OCI-LY7 (cell line): ENCODE results near the gene PARP2. TPM values are rescaled to one million over a fixed set of nuclear protein-coding genes. Genes with fewer than 3 reads are reported as not detected.

Experiments used
- BruUV-seq: library from RNA; stranded (reverse); fragments of 400-500 nt; replicated peaks from 2 replicates; lab custom pipeline; 2021; lab: Mats Ljungman, UMichigan
- CTCF ChIA-PET: fragments of 300-600 bp; sonication (Branson Sonifier 250); formaldehyde crosslinking; loops from one replicate; lab custom pipeline; 2022; ENCODE audit warnings: antibody characterized with exemption; ENCODE audit not compliant: unreplicated experiment; lab: Charles Lee
- POLR2A ChIA-PET: fragments of 300-600 bp; sonication (Branson Sonifier 250); formaldehyde crosslinking; loops from one replicate; lab custom pipeline; 2022; ENCODE audit warnings: antibody characterized with exemption; lab: Charles Lee
- DNase-seq: peaks from one replicate; pipeline ENCODE4 v3.0.0-alpha.2; 2015; ENCODE audit warnings: low spot score
- H2AFZ ChIP-seq: fragments of 200-600 bp; sonication (generic), shearing (Covaris generic); 2 replicates; pipeline ENCODE4 v1.6.1; 2014; ENCODE audit warnings: mild to moderate bottlenecking, antibody characterized with exemption, low read length, moderate library complexity
- H3K27ac ChIP-seq: fragments of 200-600 bp; sonication (generic); 2 replicates; pipeline ENCODE4 v1.5.1; 2014; ENCODE audit warnings: mixed run types, low read depth, mild to moderate bottlenecking, moderate library complexity, low read length, inconsistent platforms; ENCODE audit not compliant: poor library complexity, severe bottlenecking
- H3K36me3 ChIP-seq: fragments of 200-600 bp; sonication (generic); 2 replicates; pipeline ENCODE4 v1.6.1; 2014; ENCODE audit warnings: mild to moderate bottlenecking, antibody characterized with exemption, low read length, moderate library complexity, mixed read lengths; ENCODE audit not compliant: insufficient read depth
- H3K4me1 ChIP-seq: fragments of 200-600 bp; sonication (generic); 2 replicates; pipeline ENCODE4 v1.5.1; 2014; ENCODE audit warnings: mild to moderate bottlenecking, low read length; ENCODE audit not compliant: insufficient read depth, poor library complexity, severe bottlenecking
- H3K4me2 ChIP-seq: fragments of 200-600 bp; sonication (generic); 2 replicates; pipeline ENCODE4 v1.6.1; 2014; ENCODE audit warnings: mild to moderate bottlenecking, low read length
- H3K4me3 ChIP-seq: fragments of 200-600 bp; sonication (generic); 2 replicates; pipeline ENCODE4 v1.5.1; 2014; ENCODE audit warnings: mild to moderate bottlenecking, low read depth, low read length; ENCODE audit not compliant: poor library complexity, severe bottlenecking
- H3K79me2 ChIP-seq: fragments of 200-600 bp; sonication (generic); 2 replicates; pipeline ENCODE4 v1.6.1; 2016; ENCODE audit warnings: low read depth, mild to moderate bottlenecking, low read length, moderate library complexity, mixed read lengths; ENCODE audit not compliant: insufficient read depth
- H3K9me2 ChIP-seq: fragments of 200-600 bp; sonication (generic); 2 replicates; pipeline ENCODE4 v1.6.1; 2016; ENCODE audit warnings: mild to moderate bottlenecking, low read length, mixed read lengths; ENCODE audit not compliant: insufficient read depth
- H3K9me3 ChIP-seq: fragments of 200-600 bp; sonication (generic); 2 replicates; pipeline ENCODE4 v1.6.1; 2014; ENCODE audit warnings: mild to moderate bottlenecking, mixed run types, low read length, mixed read lengths
- H4K20me1 ChIP-seq: fragments of 200-600 bp; sonication (generic); 2 replicates; pipeline ENCODE4 v1.6.1; 2014; ENCODE audit warnings: mild to moderate bottlenecking, antibody characterized with exemption, low read length, moderate library complexity, mixed read lengths; ENCODE audit not compliant: insufficient read depth
- CTCF ChIP-seq: fragments of 200-600 bp; sonication (generic); conservative IDR thresholded peaks from 2 replicates; pipeline ENCODE4 v1.5.1; 2014; ENCODE audit warnings: mild to moderate bottlenecking, antibody characterized with exemption, low read length, moderate library complexity, mixed read lengths
- EZH2phosphoT487 ChIP-seq: fragments of 200-600 bp; sonication (generic); IDR thresholded peaks from 2 replicates; pipeline ENCODE4 v1.6.1; 2018; ENCODE audit warnings: low read depth, borderline replicate concordance, mild to moderate bottlenecking, mixed run types, antibody characterized with exemption, low read length, moderate library complexity, mixed read lengths
- intact Hi-C: fragments of 100-400 bp; cut with micrococcal nuclease; formaldehyde crosslinking; loops from one replicate; pipeline ENCODE4 v1.10.0; 2022; ENCODE audit not compliant: unreplicated experiment
- total RNA-seq, 2 experiments: library from RNA; depleted of rRNA in 1 of 2; stranded (reverse); fragments of >200 nt in 1 of 2; shearing (Covaris generic) in 1 of 2; gene quantifications; 2 replicates each; pipeline ENCODE4 v1.2.3, GENCODE V29; 2014 to 2022

The PARP2 gene
- total RNA-seq, 2 experiments from 2014 or later = 44.4 to 55.4 TPM

DNA sequence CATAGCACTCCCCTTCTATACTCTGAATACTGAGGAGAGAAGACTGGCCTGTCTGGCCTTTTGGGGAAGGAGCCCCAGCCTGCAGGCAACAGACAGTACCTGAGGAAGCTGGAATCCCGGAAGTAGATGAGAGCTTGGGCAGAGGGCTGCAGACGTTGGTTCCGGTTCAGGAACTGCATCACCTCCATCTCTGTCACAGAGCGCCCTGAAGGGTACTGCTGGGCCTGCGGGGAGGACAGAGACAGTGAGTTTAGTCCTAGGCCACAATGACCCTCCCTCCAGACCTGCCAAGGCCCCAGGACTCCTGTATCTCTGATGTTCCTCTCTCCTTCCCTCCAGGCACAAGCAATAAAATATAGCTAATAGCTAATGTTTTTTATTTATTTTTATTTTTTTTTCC lies 41.5 kb downstream of the PARP2 start:
- Histone ChIP-seq H3K4me3 (no peak overlapping the region), H3K9me3 (no peaks in the 10 kb centered on the region), H2AFZ (no peak overlapping the region), H3K9me2 (no peaks in the 10 kb centered on the region), H3K4me2 (no peak overlapping the region), H3K27ac (no peak overlapping the region), H4K20me1 (no peaks in the 10 kb centered on the region), H3K36me3 (peaks cover 35% of the 10 kb centered on the region; the same call in 1 of the 2 replicates), H3K79me2 (no peaks in the 10 kb centered on the region), H3K4me1 (no peaks in the 10 kb centered on the region)
- intact Hi-C loops = no loop called here
- TF ChIP-seq CTCF = no peak
- no peak for TF ChIP-seq EZH2phosphoT487
- CTCF ChIA-PET = no interaction called here
- BruUV-seq = no TSS peak
- DNase-seq = no peak
- POLR2A ChIA-PET = interaction anchor here (0.7 to 1.1 kb wide), 3 partner anchors 12 to 354 kb away, joined by 3 to 4 read pairs (median 3); no protein-coding TSS in a partner anchor

DNA sequence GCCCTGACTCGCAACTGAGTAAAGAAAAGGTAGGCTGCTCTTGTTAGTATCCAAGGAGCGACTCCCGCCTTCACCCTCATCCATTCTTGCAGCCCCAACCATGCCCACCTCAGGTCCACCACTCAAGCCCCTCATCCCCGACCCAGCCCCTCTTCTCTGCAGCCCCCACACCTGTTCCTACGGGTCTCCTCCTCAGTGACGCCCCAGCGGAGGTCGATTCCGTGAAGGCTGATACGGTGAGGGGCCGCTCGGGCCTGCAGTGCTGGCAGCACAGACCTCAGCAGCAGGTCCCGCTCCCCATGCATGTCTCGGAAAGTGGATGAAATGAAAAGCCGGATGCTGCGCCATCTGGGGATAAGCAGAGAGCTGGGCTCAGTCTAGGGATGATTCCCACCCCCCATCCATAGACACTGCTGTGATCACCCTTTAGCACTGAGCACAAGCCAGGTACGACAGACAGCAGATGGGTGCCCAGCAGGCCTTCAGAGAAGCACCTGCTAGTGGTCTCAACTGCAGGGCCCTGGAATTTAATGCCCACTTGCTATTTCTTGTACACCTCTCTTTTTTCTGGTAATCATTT lies 42.9 kb downstream of the PARP2 start:
- Histone ChIP-seq H3K4me1 (no peaks in the 10 kb centered on the region), H3K36me3 (peaks cover 39% of the 10 kb centered on the region; the same call in 1 of the 2 replicates), H3K27ac (no peak overlapping the region), H3K4me3 (no peak overlapping the region), H4K20me1 (no peaks in the 10 kb centered on the region), H3K79me2 (no peaks in the 10 kb centered on the region), H3K4me2 (no peak overlapping the region), H3K9me3 (no peaks in the 10 kb centered on the region), H2AFZ (no peak overlapping the region), H3K9me2 (no peaks in the 10 kb centered on the region)
- DNase-seq = no peak
- CTCF ChIA-PET = no interaction called here
- intact Hi-C loops = no loop called here
- POLR2A ChIA-PET = no interaction called here
- no TSS peak for BruUV-seq
- TF ChIP-seq EZH2phosphoT487 (no peak), CTCF (no peak)

DNA sequence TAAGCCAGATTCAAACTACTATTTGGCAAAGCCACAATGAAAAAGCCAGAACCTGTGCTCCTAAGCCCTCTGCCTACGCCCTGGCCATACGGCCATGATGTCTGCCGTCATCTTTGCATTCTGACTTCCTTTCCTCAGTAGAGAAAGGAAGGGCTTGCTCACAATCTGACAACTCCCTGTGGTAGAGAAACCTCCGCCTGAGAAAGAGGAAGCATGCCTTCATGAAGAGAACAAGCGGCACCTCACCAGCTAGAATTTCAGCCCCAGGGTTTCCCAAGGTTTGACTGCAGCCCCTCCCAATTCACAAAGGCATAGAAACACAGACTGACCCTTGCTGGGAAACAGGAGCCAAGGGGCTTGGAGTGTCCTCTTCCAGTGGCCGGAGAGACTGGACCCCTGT lies 44.1 kb downstream of the PARP2 start:
- Histone ChIP-seq H3K4me1 (no peaks in the 10 kb centered on the region), H2AFZ (no peak overlapping the region), H3K79me2 (no peaks in the 10 kb centered on the region), H3K4me2 (no peak overlapping the region), H3K27ac (no peak overlapping the region), H3K36me3 (peaks cover 44% of the 10 kb centered on the region; the same call in 1 of the 2 replicates), H4K20me1 (no peaks in the 10 kb centered on the region), H3K4me3 (no peak overlapping the region), H3K9me2 (no peaks in the 10 kb centered on the region), H3K9me3 (no peaks in the 10 kb centered on the region)
- ChIA-PET CTCF (no interaction called here), POLR2A (interaction anchor here (0.8 to 1.0 kb wide), 2 partner anchors 28 to 293 kb away, joined by 3 to 5 read pairs; no protein-coding TSS in a partner anchor)
- no peak for DNase-seq
- intact Hi-C loops = no loop called here
- BruUV-seq = no TSS peak
- no peak for TF ChIP-seq CTCF
